ENCODE results near the gene ANKRD39. TPM values are rescaled to one million over a fixed set of nuclear protein-coding genes. Genes with fewer than 3 reads are reported as not detected.

The ANKRD39 gene
- total and polyA plus RNA-seq, 2 of the 8 experiments (the other 6 are each of a cell fraction or from before 2014, with no cell fraction given): 18.5 to 21.3 TPM

DNA sequence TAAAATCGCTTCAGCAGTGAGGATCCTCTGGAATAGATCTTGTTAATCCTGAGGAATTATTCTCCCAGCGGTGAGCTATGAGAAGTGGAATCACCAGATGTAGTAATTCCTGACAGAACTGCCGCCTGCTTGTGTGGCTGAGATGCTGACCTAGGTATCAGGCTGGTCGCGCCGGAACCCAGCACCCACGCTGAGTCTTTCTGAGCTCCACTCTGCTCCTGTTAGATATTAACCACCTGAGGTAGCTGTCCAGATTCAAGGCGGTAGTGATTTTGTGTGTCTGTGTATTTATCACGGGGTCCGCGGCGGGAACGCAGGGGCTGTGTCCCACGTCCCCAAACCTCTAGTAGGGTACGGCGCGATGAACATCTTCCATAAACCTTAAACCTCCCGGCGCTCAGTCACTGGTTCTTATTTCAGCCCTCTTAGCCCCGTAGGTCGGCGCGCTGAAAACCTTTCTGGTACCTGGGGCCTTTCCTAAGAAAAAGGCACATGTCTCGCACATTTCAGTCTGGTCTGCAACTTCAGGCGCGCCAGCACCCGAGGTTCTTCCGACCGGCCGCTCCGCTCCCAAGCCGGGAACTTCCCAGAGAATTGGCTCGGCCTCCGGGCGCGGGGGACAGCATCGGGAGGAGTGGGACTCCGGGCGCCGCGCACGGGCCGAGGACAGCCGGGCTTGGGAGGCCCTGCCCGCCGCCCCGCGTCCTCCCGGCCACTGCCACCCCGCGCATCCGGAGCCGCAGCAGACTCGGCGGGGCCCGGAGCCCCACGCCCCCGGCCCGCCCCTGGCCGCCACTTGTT, 42.3 kb downstream of the ANKRD39 start (continued):
- TF ChIP-seq RBBP5 (IDR thresholded peaks at IDR 0.05; ENCODE audit: borderline replicate concordance, low read depth, low read length) (peak; percentile 0; the same call in 1 of the 2 replicates), TAF1 (IDR thresholded peaks at IDR 0.05; ENCODE audit: low read depth, low read length) (no peak), KDM4A (IDR thresholded peaks at IDR 0.05; ENCODE audit: low read depth, low read length, severe bottlenecking) (peak; percentile 45), JUND (IDR thresholded peaks at IDR 0.05; ENCODE audit: low read length) (no peak), RXRA (IDR thresholded peaks at IDR 0.05; ENCODE audit: insufficient read depth, low read depth, low read length) (no peak), POLR2AphosphoS5 (IDR thresholded peaks at IDR 0.05; ENCODE audit: low read depth, low read length) (0 out of 2 replicates have a peak, but pooled peaks have one; percentile 3), MAFK (IDR thresholded peaks at IDR 0.05; ENCODE audit: low read depth, low read length) (no peak), HDAC6 (IDR thresholded peaks at IDR 0.05; ENCODE audit: low read depth, low read length) (no peak), BRCA1 (IDR thresholded peaks at IDR 0.05; ENCODE audit: low read depth, low read length) (no peak), SRF (IDR thresholded peaks at IDR 0.05; ENCODE audit: low read depth, low read length) (no peak), SP4 (IDR thresholded peaks at IDR 0.05; ENCODE audit: low read length) (no peak), MAX (IDR thresholded peaks at IDR 0.05) (peak; percentile 79), JUN (IDR thresholded peaks at IDR 0.05; ENCODE audit: low read depth, low read length) (no peak), BCL11A (IDR thresholded peaks at IDR 0.05; ENCODE audit: low read depth in 2 of 2, low read length in 2 of 2) (no peak), CREB1 (IDR thresholded peaks at IDR 0.05) (no peak; the same call in 1 of the 2 replicates)
- TF ChIP-seq, protein P1, sequence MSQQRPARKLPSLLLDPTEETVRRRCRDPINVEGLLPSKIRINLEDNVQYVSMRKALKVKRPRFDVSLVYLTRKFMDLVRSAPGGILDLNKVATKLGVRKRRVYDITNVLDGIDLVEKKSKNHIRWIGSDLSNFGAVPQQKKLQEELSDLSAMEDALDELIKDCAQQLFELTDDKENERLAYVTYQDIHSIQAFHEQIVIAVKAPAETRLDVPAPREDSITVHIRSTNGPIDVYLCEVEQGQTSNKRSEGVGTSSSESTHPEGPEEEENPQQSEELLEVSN (IDR thresholded peaks at IDR 0.05): peak; percentile 82
- TF ChIP-seq, protein P2, sequence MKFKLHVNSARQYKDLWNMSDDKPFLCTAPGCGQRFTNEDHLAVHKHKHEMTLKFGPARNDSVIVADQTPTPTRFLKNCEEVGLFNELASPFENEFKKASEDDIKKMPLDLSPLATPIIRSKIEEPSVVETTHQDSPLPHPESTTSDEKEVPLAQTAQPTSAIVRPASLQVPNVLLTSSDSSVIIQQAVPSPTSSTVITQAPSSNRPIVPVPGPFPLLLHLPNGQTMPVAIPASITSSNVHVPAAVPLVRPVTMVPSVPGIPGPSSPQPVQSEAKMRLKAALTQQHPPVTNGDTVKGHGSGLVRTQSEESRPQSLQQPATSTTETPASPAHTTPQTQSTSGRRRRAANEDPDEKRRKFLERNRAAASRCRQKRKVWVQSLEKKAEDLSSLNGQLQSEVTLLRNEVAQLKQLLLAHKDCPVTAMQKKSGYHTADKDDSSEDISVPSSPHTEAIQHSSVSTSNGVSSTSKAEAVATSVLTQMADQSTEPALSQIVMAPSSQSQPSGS (IDR thresholded peaks at IDR 0.05; ENCODE audit: low read length): no peak

Measured in H1 (cell line).